ENCODE measurements around the gene ATXN7. TPM values are rescaled to one million over a fixed set of nuclear protein-coding genes. Genes with fewer than 3 reads are reported as not detected.

Gene ATXN7
- total and polyA plus RNA-seq, 4 donors, result 4.8 to 46.6 (median 18.0) TPM

DNA sequence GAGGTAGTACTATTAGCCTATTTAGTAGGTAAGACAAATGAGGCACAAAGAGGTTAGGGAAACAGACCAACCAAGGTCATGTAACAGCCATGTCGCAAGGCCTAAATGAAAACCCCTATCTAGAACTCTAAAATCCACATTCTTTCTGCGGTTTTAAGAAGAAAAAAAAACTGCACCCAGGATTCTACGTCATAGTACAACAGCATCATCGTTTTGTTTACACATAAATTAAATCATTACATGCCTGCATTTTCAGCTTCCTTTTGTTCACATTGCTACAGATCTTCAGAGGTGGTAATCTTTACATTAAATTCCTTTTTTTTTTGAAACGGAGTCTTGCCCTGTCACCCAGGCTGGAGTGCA lies 160.2 kb downstream of the ATXN7 start:
- Histone ChIP-seq H3K36me3 (ENCODE audit: control insufficient read depth in 4 of 4, insufficient read depth in 4 of 4, low read length in 4 of 4) (peaks cover 0 to 16% (median 4%) of the 10 kb centered on the region in 4 donors), H3K4me1 (ENCODE audit: control insufficient read depth in 5 of 5, insufficient read depth in 5 of 5, low read length in 5 of 5) (peaks cover 0 to 15% (median 5%) of the 10 kb centered on the region in 5 donors), H3K27me3 (ENCODE audit: control insufficient read depth in 3 of 3, insufficient read depth in 3 of 3, low read length in 2 of 3) (no peaks in the 10 kb centered on the region), H3K4me3 (no peak overlapping the region), H3K9me3 (ENCODE audit: control insufficient read depth in 4 of 4, insufficient read depth in 3 of 4, low read length in 3 of 4) (no peaks in the 10 kb centered on the region), H3K27ac (ENCODE audit: low read depth in 1 of 2, low read length in 1 of 2) (peak overlapping the region in 1 of 2 donors; percentile 4), H3K9ac (ENCODE audit: insufficient read depth in 1 of 2, low read length in 2 of 2) (peak overlapping the region in 1 of 2 donors; percentile 14)
- DNase-seq, result no peak
- TF ChIP-seq, protein P1, sequence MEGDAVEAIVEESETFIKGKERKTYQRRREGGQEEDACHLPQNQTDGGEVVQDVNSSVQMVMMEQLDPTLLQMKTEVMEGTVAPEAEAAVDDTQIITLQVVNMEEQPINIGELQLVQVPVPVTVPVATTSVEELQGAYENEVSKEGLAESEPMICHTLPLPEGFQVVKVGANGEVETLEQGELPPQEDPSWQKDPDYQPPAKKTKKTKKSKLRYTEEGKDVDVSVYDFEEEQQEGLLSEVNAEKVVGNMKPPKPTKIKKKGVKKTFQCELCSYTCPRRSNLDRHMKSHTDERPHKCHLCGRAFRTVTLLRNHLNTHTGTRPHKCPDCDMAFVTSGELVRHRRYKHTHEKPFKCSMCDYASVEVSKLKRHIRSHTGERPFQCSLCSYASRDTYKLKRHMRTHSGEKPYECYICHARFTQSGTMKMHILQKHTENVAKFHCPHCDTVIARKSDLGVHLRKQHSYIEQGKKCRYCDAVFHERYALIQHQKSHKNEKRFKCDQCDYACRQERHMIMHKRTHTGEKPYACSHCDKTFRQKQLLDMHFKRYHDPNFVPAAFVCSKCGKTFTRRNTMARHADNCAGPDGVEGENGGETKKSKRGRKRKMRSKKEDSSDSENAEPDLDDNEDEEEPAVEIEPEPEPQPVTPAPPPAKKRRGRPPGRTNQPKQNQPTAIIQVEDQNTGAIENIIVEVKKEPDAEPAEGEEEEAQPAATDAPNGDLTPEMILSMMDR (IDR thresholded peaks at IDR 0.05; ENCODE audit: control extremely low read depth, extremely low read depth), result no peak
- 65 to 69% methylated on average over 5 of the region's 5 CpGs for WGBS, 2 donors
- no peak for ATAC-seq (ENCODE audit: insufficient read depth, low FRiP score)

DNA sequence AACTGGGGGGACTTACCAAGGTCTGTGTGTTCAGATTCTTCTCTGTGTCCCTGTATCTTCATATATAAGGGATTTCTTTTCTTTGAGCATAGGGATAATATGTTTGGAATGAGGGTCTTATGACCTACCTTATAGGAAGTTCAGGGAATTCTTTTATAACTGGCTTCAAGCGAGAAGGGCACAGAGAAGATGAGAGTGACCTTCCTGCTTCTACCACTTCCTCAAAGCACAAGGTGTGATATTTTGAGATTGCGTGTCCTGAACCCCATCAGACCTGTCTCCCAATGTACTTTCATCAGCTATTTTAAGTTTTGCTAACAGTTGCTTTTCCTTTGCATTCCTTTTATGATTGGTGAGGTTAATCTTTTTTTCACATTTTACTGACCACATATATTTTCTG lies 162.7 kb downstream of the ATXN7 start:
- no peaks in the 10 kb centered on the region for H3K9me3 ChIP-seq (ENCODE audit: control insufficient read depth in 4 of 4, insufficient read depth in 3 of 4, low read length in 3 of 4)
- ATAC-seq (ENCODE audit: insufficient read depth, low FRiP score) (no peak), DNase-seq (no peak)
- WGBS, 2 donors, result 73 to 76% methylated on average over 2 of the region's 2 CpGs
- TF ChIP-seq, protein P1 (IDR thresholded peaks at IDR 0.05; ENCODE audit: control extremely low read depth, extremely low read depth), result no peak
- H3K4me1 ChIP-seq (ENCODE audit: control insufficient read depth in 5 of 5, insufficient read depth in 5 of 5, low read length in 5 of 5), result peaks cover 0 to 13% (median 5%) of the 10 kb centered on the region in 5 donors
- H3K27ac ChIP-seq (ENCODE audit: low read depth in 1 of 2, low read length in 1 of 2), result no peak overlapping the region
- no peaks in the 10 kb centered on the region for H3K36me3 ChIP-seq (ENCODE audit: control insufficient read depth in 4 of 4, insufficient read depth in 4 of 4, low read length in 4 of 4)
- H3K27me3 ChIP-seq (ENCODE audit: control insufficient read depth in 3 of 3, insufficient read depth in 3 of 3, low read length in 2 of 3), result peaks cover 0 to 2% (median 0%) of the 10 kb centered on the region in 3 donors
- no peak overlapping the region for H3K9ac ChIP-seq (ENCODE audit: insufficient read depth in 1 of 2, low read length in 2 of 2)
- H3K4me3 ChIP-seq, result no peak overlapping the region

DNA sequence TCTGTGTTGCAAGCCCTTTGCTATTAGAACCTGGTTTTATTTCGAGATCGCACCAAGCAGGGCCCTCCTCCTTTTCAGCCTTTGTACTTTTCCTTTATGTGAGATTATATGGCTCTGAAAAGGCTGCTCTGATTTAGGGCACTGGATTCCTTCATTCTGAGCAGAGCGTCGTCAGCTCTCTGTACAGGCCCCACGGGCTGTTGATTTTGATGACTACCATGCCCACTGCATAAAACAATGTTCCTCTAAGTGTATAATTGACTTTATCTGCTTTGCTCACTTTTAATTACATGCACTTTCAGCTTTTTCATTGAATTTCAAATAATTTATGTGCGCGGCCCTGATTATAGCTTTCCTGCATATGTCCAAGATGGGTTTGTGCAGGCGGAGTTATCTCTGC lies 164.0 kb downstream of the ATXN7 start:
- WGBS, 2 donors, result 80 to 86% methylated on average over 8 of the region's 8 CpGs
- ATAC-seq (ENCODE audit: insufficient read depth, low FRiP score), result no peak
- no peak overlapping the region for H3K27ac ChIP-seq (ENCODE audit: low read depth in 1 of 2, low read length in 1 of 2)
- no peaks in the 10 kb centered on the region for H3K36me3 ChIP-seq (ENCODE audit: control insufficient read depth in 4 of 4, insufficient read depth in 4 of 4, low read length in 4 of 4)
- no peaks in the 10 kb centered on the region for H3K9me3 ChIP-seq (ENCODE audit: control insufficient read depth in 4 of 4, insufficient read depth in 3 of 4, low read length in 3 of 4)
- no peak overlapping the region for H3K4me3 ChIP-seq
- no peak for DNase-seq
- peaks cover 0 to 5% (median 0%) of the 10 kb centered on the region in 5 donors for H3K4me1 ChIP-seq (ENCODE audit: control insufficient read depth in 5 of 5, insufficient read depth in 5 of 5, low read length in 5 of 5)
- TF ChIP-seq, protein P1 (IDR thresholded peaks at IDR 0.05; ENCODE audit: control extremely low read depth, extremely low read depth), result no peak
- H3K27me3 ChIP-seq (ENCODE audit: control insufficient read depth in 3 of 3, insufficient read depth in 3 of 3, low read length in 2 of 3), result peaks cover 0 to 2% (median 0%) of the 10 kb centered on the region in 3 donors
- H3K9ac ChIP-seq (ENCODE audit: insufficient read depth in 1 of 2, low read length in 2 of 2), result no peak overlapping the region

GRCh38 chr3:64028754-64029153 lies 165.1 kb downstream of the ATXN7 start:
- Histone ChIP-seq H3K4me3 (no peak overlapping the region), H3K9ac (ENCODE audit: insufficient read depth in 1 of 2, low read length in 2 of 2) (no peak overlapping the region), H3K36me3 (ENCODE audit: control insufficient read depth in 4 of 4, insufficient read depth in 4 of 4, low read length in 4 of 4) (no peaks in the 10 kb centered on the region), H3K27me3 (ENCODE audit: control insufficient read depth in 3 of 3, insufficient read depth in 3 of 3, low read length in 2 of 3) (peaks cover 0 to 2% (median 0%) of the 10 kb centered on the region in 3 donors), H3K9me3 (ENCODE audit: control insufficient read depth in 4 of 4, insufficient read depth in 3 of 4, low read length in 3 of 4) (no peaks in the 10 kb centered on the region), H3K4me1 (ENCODE audit: control insufficient read depth in 5 of 5, insufficient read depth in 5 of 5, low read length in 5 of 5) (peaks cover 0 to 4% (median 0%) of the 10 kb centered on the region in 5 donors), H3K27ac (ENCODE audit: low read depth in 1 of 2, low read length in 1 of 2) (no peak overlapping the region)
- 41 to 60% methylated on average over 3 of the region's 3 CpGs for WGBS, 2 donors
- DNase-seq (no peak), ATAC-seq (ENCODE audit: insufficient read depth, low FRiP score) (no peak)
- TF ChIP-seq, protein P1 (IDR thresholded peaks at IDR 0.05; ENCODE audit: control extremely low read depth, extremely low read depth), result no peak
